ENCODE data around the gene KRTAP12-1.
"Not testable (repeated sequence)": the region's sequence is repeated elsewhere in the genome, so short reads cannot be mapped to it uniquely, and the experiment has no call there.

Gene KRTAP12-1

GRCh38 chr21:44664691-44665090 lies 17.3 kb downstream of the KRTAP12-1 start:
- no peak for DNase-seq

DNA sequence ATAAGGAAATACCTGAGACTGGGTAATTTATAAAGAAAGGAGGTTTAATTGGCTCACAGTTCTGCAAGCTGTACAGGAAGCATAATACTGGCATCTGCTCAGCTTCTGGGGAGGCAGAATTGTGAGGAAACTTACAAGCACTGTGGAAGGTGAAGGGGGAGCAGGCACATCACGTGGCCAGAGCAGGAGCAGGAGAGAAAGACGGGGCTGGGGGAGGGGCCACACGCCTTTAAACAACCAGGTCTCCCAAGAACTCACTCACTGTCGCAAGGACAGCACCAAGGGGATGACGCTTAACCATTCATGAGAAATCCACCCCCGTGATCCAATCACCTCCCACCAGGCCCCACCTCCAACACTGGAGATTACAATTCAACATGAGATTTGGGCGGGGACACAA lies 20.4 kb downstream of the KRTAP12-1 start:
- DNase-seq = not testable (repeated sequence)

GRCh38 chr21:44658913-44659595 lies 22.9 kb downstream of the KRTAP12-1 start:
- no peak for DNase-seq

DNA sequence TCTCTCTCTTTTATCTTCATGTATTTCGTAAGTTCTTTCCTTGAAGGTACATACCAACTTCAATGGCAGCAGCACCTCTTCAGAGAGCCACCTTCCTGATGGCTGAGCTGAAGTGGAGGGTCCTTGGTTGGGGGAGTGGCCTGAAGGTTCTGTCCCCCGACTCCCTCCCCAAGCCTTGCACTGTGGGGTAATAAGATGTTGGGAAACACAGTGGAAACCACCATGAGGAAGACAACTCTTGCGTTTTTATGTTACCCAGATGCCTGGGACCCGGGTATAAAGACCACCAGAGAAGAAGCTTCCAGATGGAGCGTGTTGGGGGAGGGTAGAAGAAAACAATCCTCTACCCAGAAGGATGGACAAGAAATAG lies 23.4 kb downstream of the KRTAP12-1 start:
- DNase-seq = no peak

- no peak for DNase-seq
Observed at GRCh38 chr21:44657635-44658540, 24.1 kb downstream of the KRTAP12-1 start, which contains the start of gene KRTAP12-3. KRTAP12-3 (plus strand) TSS chr21:44657932; CDS start chr21:44657980, 48 bp downstream.

- DNase-seq = no peak
Observed at GRCh38 chr21:44656868-44657267, 25.1 kb downstream of the KRTAP12-1 start.

DNA sequence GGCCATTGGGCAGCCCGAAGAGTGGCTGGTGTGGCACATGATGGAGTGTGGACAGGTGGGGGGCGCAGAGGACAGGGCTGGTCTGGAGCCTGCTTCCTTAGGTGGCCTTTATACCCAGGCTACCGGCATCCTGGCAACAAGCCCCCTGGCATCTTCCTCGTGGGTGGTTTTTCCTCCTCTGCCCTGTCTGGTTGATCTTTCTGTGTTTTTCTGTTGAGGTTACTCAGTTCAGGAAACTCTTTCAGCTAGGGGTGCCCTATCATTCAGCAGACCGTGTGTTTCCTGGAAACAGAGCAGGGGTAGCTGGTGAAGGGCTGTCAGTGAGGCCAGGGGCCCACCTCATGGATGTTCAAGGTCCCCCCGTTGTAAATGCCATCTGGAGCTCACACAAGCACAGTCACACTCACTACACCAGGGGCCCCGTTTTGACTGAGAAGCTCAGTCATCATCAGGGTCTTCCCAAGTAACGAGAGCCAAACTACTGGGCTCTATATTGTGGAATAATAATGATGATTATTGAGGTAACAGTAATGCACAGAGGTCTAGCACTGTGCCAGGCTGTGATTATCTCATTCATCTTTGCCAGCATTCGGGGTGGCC lies 27.3 kb downstream of the KRTAP12-1 start, which contains the start of gene KRTAP12-4:
KRTAP12-4 (minus strand) TSS at position 84 of the 600 bp plus-strand sequence; CDS start at position 39, 45 bp downstream.
- no peak for DNase-seq

DNA sequence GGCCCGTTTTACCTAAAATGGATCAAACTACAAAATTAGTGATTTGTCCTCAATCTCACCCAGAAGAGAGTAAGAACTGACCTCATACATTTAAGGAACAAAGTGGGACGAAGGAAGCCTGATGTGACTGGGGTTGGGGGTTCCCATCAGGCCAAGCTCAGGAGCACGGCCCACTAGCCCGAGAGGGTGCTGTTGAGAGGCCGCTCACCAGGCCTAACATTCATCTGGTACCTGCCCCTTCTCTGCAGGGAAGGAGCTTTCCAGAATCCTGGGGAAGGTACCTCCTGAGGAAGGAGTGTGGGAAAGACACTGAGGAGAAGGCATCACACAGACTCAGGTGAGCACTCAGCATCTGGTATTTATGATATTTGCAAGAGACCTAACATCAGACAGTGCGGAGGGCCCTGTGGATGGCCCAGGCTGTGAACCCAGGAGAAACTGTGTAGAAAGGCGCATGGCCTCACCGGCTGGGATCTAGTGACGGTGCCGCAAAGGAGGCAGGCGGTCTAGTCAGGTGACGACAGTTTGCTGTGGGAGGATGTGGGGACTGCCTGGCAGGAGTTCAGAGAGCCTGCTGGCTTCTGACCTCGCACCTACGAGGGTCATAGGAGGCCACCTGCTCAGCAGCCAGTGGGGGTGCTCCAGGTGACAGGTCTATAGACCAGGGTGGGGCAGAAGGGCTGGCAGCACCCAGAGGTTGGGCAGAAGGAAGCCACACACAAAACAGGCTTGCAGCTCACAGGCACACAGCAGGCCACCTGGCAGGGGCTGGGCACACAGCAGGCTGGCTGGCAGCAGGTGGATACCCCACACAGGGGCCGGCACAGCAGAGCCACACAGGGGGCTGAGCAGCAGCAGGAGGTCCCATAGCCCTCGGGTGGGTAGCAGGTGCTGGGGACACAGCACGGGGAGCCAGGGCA lies 28.0 kb downstream of the KRTAP12-1 start:
- no peak for DNase-seq

DNA sequence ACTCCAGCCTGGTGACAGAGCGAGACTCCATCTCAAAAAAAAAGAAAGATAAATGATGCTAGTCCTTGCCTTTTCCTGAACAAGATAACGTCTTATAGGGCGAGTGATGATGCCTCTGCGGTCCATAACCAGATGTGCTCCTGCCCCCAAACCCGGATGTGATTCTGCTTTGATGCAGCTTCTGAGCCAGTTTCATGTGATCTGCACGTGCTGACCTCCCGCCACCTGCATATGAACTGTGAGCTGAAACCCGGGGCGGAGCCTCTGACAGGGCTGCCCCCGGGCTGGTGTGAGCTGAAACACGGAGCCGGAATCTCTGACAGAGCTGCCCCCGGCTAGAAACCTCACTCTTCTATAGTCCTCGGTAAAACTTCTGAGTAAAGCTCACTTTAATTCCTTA lies 28.8 kb downstream of the KRTAP12-1 start:
- DNase-seq = no peak

DNA sequence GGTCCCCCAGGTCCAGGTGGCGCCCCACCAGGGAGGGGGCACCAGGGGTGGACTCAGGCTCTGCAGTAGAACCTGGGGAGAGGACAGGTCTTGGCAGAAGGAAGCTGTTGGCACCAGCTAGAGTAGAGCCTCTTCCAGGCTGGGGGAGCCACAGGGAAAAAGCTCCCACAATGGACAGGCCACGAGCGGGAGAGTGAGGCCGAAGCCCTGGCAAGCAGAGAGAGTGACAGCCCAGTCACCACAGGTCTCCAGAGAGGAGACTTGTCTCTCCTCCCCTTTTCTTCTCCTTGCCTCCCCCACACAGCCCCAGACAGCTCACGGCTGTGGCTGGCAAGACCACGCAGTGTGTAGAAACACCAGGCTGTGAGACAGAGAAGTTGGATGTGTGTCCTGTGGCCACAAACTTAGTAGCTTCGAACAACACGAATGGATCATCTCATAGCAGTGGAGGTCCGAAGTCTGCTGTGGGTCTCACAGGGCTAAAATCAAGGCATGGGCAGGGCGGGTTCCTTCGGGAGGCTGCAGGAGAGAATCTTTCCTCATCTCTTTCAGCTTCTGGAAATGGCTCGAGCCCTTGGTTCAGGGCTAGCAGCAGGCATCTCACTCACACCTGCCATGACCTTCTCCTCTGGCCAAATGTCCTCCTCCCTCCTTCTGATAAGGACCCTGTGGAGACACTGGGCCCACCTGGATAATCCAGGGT lies 30.8 kb downstream of the KRTAP12-1 start:
- no peak for DNase-seq

- DNase-seq = no peak
Observed at GRCh38 chr21:44650265-44650972, 31.5 kb downstream of the KRTAP12-1 start.

GRCh38 chr21:44649521-44650100 lies 32.4 kb downstream of the KRTAP12-1 start:
- no peak for DNase-seq

- DNase-seq = no peak
Observed at GRCh38 chr21:44648557-44649311, 33.2 kb downstream of the KRTAP12-1 start.

DNA sequence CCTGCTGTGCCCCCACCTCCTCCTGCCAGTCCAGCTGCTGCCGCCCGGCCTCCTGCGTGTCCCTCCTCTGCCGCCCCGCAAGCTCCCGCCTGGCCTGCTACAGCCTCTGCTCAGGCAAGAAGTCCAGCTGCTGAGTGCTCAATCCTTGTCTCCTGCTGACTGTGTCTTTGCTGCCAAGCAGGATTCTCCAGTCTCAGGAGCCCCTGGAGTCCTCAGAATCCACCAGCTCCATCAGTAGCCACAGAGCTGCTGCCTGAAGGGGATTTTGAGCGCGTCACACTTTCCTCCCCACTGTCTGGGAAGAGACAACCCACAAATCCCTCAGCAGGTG lies 34.8 kb downstream of the KRTAP12-1 start:
- DNase-seq = no peak

DNA sequence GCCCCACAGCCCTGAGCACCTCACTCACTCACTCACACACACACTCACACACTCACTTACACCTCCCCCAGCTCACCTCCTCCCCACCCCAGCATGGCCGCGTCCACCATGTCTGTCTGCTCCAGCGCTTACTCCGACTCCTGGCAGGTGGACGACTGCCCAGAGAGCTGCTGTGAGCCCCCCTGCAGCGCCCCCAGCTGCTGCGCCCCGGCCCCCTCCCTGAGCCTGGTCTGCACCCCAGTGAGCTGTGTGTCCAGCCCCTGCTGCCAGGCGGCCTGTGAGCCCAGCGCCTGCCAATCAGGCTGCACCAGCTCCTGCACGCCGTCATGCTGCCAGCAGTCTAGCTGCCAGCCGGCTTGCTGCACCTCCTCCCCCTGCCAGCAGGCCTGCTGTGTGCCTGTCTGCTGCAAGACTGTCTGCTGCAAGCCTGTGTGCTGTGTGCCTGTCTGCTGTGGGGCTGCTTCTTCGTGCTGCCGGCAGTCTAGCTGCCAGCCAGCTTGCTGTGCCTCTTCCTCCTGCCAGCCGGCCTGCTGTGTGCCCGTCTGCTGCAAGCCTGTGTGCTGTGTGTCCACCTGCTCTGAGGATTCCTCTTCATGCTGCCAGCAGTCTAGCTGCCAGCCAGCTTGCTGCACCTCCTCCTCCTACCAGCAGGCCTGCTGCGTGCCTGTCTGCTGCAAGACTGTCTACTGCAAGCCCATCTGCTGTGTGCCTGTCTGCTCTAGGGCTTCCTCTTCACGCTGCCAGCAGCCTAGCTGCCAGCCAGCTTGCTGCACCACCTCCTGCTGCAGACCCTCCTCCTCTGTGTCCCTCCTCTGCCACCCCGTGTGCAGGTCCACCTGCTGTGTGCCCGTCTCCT lies 35.4 kb downstream of the KRTAP12-1 start, which contains the start of gene KRTAP10-11:
KRTAP10-11 (plus strand) TSS at position 49 of the 856 bp plus-strand sequence; CDS start at position 94, 45 bp downstream.
- DNase-seq = not testable (repeated sequence)

DNA sequence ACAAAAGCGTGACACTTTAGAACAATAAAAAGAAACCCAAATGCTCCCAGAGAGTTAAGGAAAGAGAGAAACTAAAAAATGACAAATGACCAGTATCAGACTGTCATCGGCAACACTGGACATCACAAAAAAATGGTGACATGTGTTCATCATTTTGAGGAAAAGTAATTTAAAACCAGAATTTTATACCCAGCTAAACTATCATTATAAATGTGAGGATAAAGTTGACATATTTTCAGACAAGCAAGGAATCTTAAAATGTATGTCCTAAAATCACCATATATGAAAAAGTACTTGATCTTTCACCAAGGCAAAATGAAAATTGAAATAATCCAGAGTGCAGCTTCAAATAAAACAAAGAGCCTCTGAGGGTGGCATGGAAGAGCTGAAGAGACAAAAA lies 37.1 kb downstream of the KRTAP12-1 start:
- no peak for DNase-seq

DNA sequence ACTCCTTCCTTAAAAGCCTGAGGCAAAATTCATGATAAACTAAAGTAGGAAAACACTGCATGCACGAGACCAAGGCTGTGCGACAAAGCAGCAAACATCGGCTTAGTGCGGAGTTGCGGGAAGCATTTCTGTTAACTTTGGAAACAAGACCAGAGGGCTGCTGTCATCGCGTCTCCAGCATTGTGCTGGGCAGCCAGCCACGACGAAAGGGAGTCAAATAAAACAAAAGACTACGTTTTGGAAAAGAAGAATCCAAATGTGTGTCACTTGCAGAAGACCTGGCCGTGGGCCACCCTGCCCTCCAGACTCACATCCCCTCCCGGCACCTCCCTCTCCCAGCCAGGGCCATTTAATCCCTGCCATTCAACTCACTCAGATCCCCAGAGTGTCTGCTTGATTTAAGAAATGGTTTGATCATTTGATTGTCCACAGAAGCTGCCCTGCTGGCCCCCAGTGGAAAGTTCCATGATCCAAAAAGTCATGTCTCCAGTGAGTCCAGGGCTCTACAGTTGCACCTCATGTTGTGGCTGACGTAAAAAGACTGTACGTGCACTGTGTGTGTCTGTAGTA lies 38.1 kb downstream of the KRTAP12-1 start:
- DNase-seq = no peak

- DNase-seq = no peak
Observed at GRCh38 chr21:44640761-44641160, 41.2 kb downstream of the KRTAP12-1 start.

DNA sequence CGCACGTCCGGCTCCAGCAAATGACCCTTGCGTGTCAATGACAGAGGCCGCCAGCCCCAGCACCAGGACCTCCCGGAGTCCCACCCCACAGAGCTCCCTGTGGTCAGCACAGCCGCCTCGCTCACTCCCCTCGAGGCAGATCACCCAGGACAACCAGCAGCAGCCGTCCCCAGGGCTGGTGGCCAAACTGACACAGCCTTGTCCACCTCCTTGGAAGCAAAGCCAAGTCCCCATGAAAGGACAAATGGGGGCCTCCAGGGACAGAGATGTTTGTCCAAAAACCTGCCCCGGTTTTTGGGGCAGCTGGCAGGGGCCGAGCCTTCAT lies 42.7 kb downstream of the KRTAP12-1 start:
- DNase-seq = no peak

Data from NCI-H1436 (cell line).